AG09319 (cell line): Measurements from ENCODE around the gene LRPAP1.
"Not testable (repeated sequence)": the region's sequence is repeated elsewhere in the genome, so short reads cannot be mapped to it uniquely, and the experiment has no call there.

ENCODE experiments used
- DNase-seq: peaks from one replicate; pipeline ENCODE4 v3.0.0-alpha.2; 2010; ENCODE audit warnings: low read depth; ENCODE audit errors: extremely low read depth
- TF ChIP-seq, protein P1 (sequence below): IDR thresholded peaks from 2 replicates; pipeline ENCODE4 v1.5.1; 2011; ENCODE audit warnings: low read depth, mild to moderate bottlenecking, inconsistent platforms, low read length, moderate library complexity

The LRPAP1 gene

DNA sequence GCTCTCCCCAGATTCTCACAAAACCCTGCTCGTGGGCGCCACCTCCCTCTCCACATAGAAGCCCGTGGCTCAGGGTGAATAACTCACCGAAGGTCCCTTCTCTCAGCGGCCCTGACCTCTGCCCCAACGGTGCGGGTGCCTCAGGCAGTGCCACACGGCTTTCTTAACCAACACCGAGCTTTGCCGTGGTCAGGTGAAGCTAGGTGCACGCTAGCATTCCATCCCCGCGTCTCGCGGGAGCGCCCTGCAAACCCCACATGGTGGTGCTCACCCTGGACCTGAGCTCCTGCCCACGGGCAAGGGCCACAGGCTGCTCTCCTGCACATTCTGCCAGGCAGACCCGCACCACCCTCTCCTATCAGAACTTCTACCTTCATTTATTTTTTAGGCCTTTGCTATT is 18.4 kb downstream of the LRPAP1 start:
- TF ChIP-seq, protein P1, sequence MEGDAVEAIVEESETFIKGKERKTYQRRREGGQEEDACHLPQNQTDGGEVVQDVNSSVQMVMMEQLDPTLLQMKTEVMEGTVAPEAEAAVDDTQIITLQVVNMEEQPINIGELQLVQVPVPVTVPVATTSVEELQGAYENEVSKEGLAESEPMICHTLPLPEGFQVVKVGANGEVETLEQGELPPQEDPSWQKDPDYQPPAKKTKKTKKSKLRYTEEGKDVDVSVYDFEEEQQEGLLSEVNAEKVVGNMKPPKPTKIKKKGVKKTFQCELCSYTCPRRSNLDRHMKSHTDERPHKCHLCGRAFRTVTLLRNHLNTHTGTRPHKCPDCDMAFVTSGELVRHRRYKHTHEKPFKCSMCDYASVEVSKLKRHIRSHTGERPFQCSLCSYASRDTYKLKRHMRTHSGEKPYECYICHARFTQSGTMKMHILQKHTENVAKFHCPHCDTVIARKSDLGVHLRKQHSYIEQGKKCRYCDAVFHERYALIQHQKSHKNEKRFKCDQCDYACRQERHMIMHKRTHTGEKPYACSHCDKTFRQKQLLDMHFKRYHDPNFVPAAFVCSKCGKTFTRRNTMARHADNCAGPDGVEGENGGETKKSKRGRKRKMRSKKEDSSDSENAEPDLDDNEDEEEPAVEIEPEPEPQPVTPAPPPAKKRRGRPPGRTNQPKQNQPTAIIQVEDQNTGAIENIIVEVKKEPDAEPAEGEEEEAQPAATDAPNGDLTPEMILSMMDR: no peak
- no peak for DNase-seq

DNA sequence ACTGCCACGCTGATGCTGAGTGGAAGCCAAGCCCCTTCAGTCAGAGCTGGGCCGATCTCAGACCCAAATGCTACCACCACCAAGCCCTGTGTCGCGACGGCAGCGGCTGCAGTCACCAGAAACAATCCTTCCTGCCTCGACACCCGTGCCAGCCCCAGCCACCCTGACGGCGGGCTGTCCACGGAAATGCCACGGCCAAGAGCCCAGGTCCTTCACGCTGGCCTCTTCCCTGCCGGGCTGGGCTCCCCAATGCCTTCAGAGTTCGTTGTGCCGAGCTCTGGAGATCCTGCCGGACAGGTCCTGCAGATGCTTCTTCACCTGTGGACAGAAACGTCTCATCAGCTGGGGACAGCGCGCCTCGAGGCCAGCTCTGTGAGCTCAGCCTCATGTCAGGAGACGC is 19.5 kb downstream of the LRPAP1 start:
- TF ChIP-seq, protein P1: no peak
- DNase-seq: no peak

DNA sequence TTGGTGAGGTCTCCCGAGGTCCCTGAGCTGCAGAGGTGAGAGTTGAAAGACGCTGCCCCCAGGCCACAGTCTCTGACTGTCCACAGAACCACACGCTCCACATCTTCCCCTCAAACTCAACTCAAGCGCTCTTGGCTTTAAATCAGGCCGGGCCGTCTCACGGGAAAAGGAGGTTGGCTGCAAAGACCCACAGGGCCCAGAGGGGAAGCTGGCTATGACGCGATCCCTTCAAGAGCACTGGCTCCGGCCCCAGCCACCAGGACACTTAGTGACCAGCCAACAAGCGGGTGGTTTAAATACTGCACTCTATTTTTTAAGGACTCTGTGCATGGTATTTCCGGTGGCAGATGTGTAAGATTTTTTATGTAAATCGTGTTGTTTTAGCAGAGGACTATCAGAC is 19.9 kb downstream of the LRPAP1 start:
- TF ChIP-seq, protein P1: no peak
- DNase-seq: no peak

DNA sequence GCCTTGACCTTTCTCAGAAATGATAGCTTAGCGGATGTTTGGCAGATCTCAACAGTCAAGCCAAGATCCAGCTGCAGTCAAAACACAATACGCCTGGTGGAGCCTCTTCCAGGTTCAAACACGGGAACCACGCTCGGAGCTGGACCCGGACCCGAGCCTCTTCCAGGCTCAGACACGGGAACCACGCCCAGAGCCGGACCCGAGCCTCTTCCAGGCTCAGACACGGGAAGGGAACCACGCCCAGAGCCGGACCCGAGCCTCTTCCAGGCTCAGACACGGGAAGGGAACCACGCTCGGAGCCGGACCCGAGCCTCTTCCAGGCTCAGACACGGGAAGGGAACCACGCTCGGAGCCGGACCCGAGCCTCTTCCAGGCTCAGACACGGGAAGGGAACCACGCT is 20.6 kb downstream of the LRPAP1 start:
- not testable (repeated sequence) for DNase-seq

DNA sequence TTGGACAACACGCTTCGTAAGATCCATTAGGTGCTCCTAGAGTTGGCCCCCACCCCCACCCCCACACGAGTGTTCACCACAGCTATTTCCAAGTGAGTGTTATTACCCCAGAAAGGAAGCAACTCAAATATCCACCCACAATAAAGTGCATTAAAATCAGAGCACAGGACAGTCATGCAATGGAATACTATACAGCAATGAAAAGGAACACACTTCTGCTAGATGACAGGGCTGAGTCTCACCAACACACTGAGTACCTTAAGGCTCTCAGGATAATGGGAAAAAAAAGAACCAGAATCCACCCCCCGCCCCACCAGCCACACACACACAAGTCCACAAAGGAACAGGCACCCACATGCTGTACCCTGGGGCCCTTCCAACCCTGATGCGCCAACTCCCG is 21.0 kb downstream of the LRPAP1 start:
- TF ChIP-seq, protein P1: no peak
- DNase-seq: no peak

DNA sequence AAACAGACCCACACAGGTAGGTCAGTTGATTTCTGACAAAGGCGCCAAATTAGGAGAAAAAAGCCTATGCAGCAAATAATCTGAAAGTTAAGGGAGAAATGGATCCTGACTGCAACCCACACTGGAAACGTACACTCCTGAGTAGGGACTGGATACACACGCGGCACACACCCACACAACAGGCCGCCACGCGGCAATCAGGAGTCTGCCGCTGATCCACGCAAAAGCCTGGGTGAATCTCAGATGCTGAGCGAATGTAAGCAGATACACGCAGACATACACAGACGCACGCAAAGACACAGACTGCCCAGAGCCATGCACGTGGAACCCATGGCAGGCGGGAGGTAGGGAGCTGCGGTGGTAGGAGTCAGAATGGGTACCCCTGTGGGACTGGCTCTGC is 21.7 kb downstream of the LRPAP1 start:
- no peak for DNase-seq
- TF ChIP-seq, protein P1: no peak

DNA sequence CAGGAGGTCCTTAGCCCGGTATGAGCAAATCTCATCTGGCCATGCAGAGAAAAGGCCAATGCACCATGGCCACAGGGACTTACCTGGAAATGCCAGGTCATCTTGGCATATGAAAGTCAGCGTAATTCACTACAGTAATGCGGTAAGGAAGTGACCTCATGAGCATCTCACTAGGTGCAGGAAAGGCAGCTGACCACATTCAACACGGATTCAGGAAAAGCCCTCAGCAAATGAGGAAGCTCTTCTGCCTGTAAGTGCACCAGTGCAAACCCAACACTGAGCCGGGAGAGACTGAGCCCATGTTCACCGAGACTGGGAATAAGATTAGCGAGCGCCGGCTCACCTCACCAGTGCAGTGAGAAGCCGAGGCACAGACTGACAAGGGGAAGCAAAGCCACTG is 23.7 kb downstream of the LRPAP1 start:
- TF ChIP-seq, protein P1: no peak
- DNase-seq: no peak

DNA sequence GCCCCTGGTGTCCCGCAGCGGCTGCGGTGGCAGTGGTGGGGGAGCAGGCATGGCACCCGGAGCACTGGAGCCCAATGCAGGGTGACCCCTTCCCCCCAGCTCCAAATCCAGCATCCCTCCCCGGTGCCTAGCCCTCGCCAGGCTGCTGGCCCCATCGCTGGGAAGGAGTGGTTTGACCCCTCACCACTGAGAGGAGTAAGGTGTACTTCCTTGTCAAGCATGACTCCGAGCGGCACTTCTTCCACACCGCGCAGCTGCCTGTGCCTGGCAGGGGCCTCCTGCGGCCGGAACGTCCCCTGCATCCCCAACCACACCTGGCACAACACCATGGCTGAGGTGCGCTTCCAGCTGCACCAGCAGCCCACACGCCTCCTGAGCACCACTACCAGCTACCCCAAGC is 27.0 kb downstream of the LRPAP1 start:
- TF ChIP-seq, protein P1: no peak
- no peak for DNase-seq
